HEK293 (cell line): ENCODE measurements around the gene NR1I2.

Experiments used
- CTCF ChIA-PET: fragments of 350-600 bp; formaldehyde crosslinking; extraction: SDS; loops from one replicate; lab custom pipeline; 2021; ENCODE audit warnings: antibody characterized with exemption; lab: Yijun Ruan, JAX
- POLR2A ChIA-PET: fragments of 300-600 bp; formaldehyde crosslinking; extraction: SDS; loops from one replicate; lab custom pipeline; 2020; ENCODE audit warnings: antibody characterized with exemption, inconsistent platforms; lab: Yijun Ruan, JAX
- H3K27ac ChIP-seq: fragments of 200-500 bp; sonication (Bioruptor generic); 2 replicates; pipeline ENCODE4 v1.5.1; 2014; ENCODE audit warnings: low read depth, low read length, control low read depth, inconsistent platforms; ENCODE audit errors: extremely low read depth
- H3K36me3 ChIP-seq, 2 experiments: fragments of 200-500 bp in 1 of 2; sonication (Bioruptor generic) in 1 of 2; 1 replicate in 1 of 2; 2 replicates in 1 of 2; pipeline ENCODE4 v1.5.1; 2014 to 2017; ENCODE audit warnings: inconsistent platforms in 2 of 2, low read length in 2 of 2; ENCODE audit not compliant: control insufficient read depth in 2 of 2, insufficient read depth in 1 of 2
- H3K4me1 ChIP-seq: fragments of 200-500 bp; sonication (Bioruptor generic); 2 replicates; pipeline ENCODE4 v1.5.1; 2014; ENCODE audit warnings: mild to moderate bottlenecking, low read length, inconsistent platforms; ENCODE audit not compliant: control insufficient read depth, insufficient read depth
- H3K4me3 ChIP-seq: 2 replicates; pipeline ENCODE4 v1.5.1; 2011; ENCODE audit warnings: low read depth, mild to moderate bottlenecking, control low read depth, low read length, moderate library complexity
- H3K9me3 ChIP-seq: fragments of 200-500 bp; sonication (Bioruptor generic); 2 replicates; pipeline ENCODE4 v1.5.1; 2014; ENCODE audit warnings: low read depth, low read length, inconsistent platforms; ENCODE audit not compliant: control insufficient read depth, insufficient read depth
- KLF16 ChIP-seq: fragments of 450-650 bp; formaldehyde crosslinking; IDR thresholded peaks from 2 replicates; pipeline ENCODE4 v1.5.1; 2017; ENCODE audit warnings: missing biosample characterization, missing genetic modification characterization
- PBX3 ChIP-seq: sonication (generic); formaldehyde crosslinking; IDR thresholded peaks from 2 replicates; pipeline ENCODE4 v1.8.1; 2022; ENCODE audit warnings: mild to moderate bottlenecking, moderate library complexity, missing genetic modification reagents
- PRDM1 ChIP-seq: fragments of 450-650 bp; formaldehyde crosslinking; IDR thresholded peaks from 2 replicates; pipeline ENCODE4; 2016; ENCODE audit warnings: missing biosample characterization, missing genetic modification characterization
- SCRT2 ChIP-seq: fragments of 450-650 bp; formaldehyde crosslinking; IDR thresholded peaks from 2 replicates; pipeline ENCODE4 v1.5.1; 2016; ENCODE audit warnings: missing biosample characterization, missing genetic modification characterization
- SP3 ChIP-seq: fragments of 450-650 bp; formaldehyde crosslinking; IDR thresholded peaks from 2 replicates; pipeline ENCODE4 v1.5.1; 2016; ENCODE audit warnings: missing biosample characterization, missing genetic modification characterization
- SP7 ChIP-seq: fragments of 450-650 bp; formaldehyde crosslinking; IDR thresholded peaks from 2 replicates; pipeline ENCODE4 v1.5.1; 2016; ENCODE audit warnings: missing biosample characterization, missing genetic modification characterization
- YY2 ChIP-seq: fragments of 450-650 bp; formaldehyde crosslinking; IDR thresholded peaks from 2 replicates; pipeline ENCODE4 v1.5.1; 2016; ENCODE audit warnings: missing biosample characterization, missing genetic modification characterization
- ZBTB1 ChIP-seq: fragments of 450-650 bp; formaldehyde crosslinking; IDR thresholded peaks from 2 replicates; pipeline ENCODE4 v1.5.1; 2016; ENCODE audit warnings: missing biosample characterization, missing genetic modification characterization
- ZBTB48 ChIP-seq: fragments of 450-650 bp; formaldehyde crosslinking; IDR thresholded peaks from 2 replicates; pipeline ENCODE4 v1.5.1; 2016; ENCODE audit warnings: missing biosample characterization, missing genetic modification characterization
- ZFP41 ChIP-seq: fragments of 450-650 bp; formaldehyde crosslinking; IDR thresholded peaks from 2 replicates; pipeline ENCODE4 v1.5.1; 2016; ENCODE audit warnings: missing biosample characterization, missing genetic modification characterization, borderline replicate concordance
- ZNF112 ChIP-seq: fragments of 450-650 bp; formaldehyde crosslinking; IDR thresholded peaks from 2 replicates; pipeline ENCODE4 v1.5.0; 2017; ENCODE audit warnings: missing biosample characterization, missing genetic modification characterization
- ZNF16 ChIP-seq: fragments of 450-650 bp; formaldehyde crosslinking; IDR thresholded peaks from 2 replicates; pipeline ENCODE4 v1.5.1; 2016; ENCODE audit warnings: low read depth, missing biosample characterization, missing genetic modification characterization
- ZNF18 ChIP-seq: fragments of 450-650 bp; formaldehyde crosslinking; IDR thresholded peaks from 2 replicates; pipeline ENCODE4 v1.5.1; 2016; ENCODE audit warnings: missing biosample characterization, missing genetic modification characterization
- ZNF214 ChIP-seq: fragments of 450-650 bp; formaldehyde crosslinking; IDR thresholded peaks from 2 replicates; pipeline ENCODE4 v1.5.1; 2017; ENCODE audit warnings: missing biosample characterization, mild to moderate bottlenecking, missing genetic modification characterization, borderline replicate concordance
- ZNF221 ChIP-seq: fragments of 450-650 bp; formaldehyde crosslinking; IDR thresholded peaks from 2 replicates; pipeline ENCODE4 v1.5.1; 2017; ENCODE audit warnings: missing biosample characterization, missing genetic modification characterization, borderline replicate concordance
- ZNF223 ChIP-seq: fragments of 450-650 bp; formaldehyde crosslinking; IDR thresholded peaks from 2 replicates; pipeline ENCODE4 v1.5.1; 2016; ENCODE audit warnings: missing biosample characterization, missing genetic modification characterization
- ZNF24 ChIP-seq: fragments of 450-650 bp; formaldehyde crosslinking; IDR thresholded peaks from 2 replicates; pipeline ENCODE4 v1.5.1; 2016; ENCODE audit warnings: missing biosample characterization, missing genetic modification characterization
- ZNF266 ChIP-seq: fragments of 450-650 bp; formaldehyde crosslinking; IDR thresholded peaks from 2 replicates; pipeline ENCODE4 v1.5.1; 2016; ENCODE audit warnings: missing biosample characterization, missing genetic modification characterization, low read depth
- ZNF48 ChIP-seq: fragments of 450-650 bp; formaldehyde crosslinking; IDR thresholded peaks from 2 replicates; pipeline ENCODE4 v1.5.1; 2016; ENCODE audit warnings: missing biosample characterization, missing genetic modification characterization
- ZNF529 ChIP-seq: fragments of 450-650 bp; formaldehyde crosslinking; IDR thresholded peaks from 2 replicates; pipeline ENCODE4 v1.5.1; 2017; ENCODE audit warnings: missing genetic modification characterization, missing biosample characterization; ENCODE audit not compliant: insufficient replicate concordance
- ZNF555 ChIP-seq: fragments of 450-650 bp; formaldehyde crosslinking; conservative IDR thresholded peaks from 2 replicates; pipeline ENCODE4 v1.5.1; 2017; ENCODE audit warnings: missing biosample characterization, mild to moderate bottlenecking, missing genetic modification characterization, inconsistent platforms
- ZNF654 ChIP-seq: fragments of 450-650 bp; formaldehyde crosslinking; IDR thresholded peaks from 2 replicates; pipeline ENCODE4 v1.5.1; 2016; ENCODE audit warnings: low read depth, missing biosample characterization, missing genetic modification characterization
- ZNF664 ChIP-seq: fragments of 450-650 bp; formaldehyde crosslinking; IDR thresholded peaks from 2 replicates; pipeline ENCODE4 v1.5.1; 2016; ENCODE audit warnings: missing biosample characterization, missing genetic modification characterization
- ZNF785 ChIP-seq: fragments of 450-650 bp; formaldehyde crosslinking; IDR thresholded peaks from 2 replicates; pipeline ENCODE4 v1.5.1; 2016; ENCODE audit warnings: missing biosample characterization, missing genetic modification characterization
- TF ChIP-seq, protein P1 (sequence below): fragments of 450-650 bp; formaldehyde crosslinking; conservative IDR thresholded peaks from 2 replicates; pipeline ENCODE4 v1.5.1; 2016; ENCODE audit warnings: low read depth, missing biosample characterization, missing genetic modification characterization
- TF ChIP-seq, protein P2 (sequence below): fragments of 450-650 bp; formaldehyde crosslinking; IDR thresholded peaks from 2 replicates; pipeline ENCODE4 v1.5.1; 2017; ENCODE audit warnings: missing biosample characterization, missing genetic modification characterization
- TF ChIP-seq, protein P3 (sequence below): fragments of 450-650 bp; formaldehyde crosslinking; IDR thresholded peaks from 2 replicates; pipeline ENCODE4 v1.5.1; 2016; ENCODE audit warnings: missing biosample characterization, missing genetic modification characterization

NR1I2 gene

DNA sequence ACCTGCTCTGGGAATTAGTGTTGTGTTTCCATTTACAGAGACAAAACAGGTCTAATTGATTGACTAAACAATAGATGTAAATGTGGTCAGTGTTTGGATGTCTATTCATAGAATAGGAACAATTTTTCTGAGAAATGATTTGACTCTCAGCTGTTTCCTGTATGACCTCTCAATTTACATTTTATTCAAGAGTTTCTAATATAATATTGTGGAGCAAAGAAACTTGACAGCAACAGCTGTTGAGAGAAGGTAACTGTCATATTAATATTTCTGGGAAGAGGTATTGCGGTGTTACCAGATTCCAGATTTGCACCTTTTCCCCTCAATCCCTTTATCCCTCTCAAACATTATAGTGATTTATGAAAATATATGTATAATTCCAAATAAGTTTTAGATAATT lies 3.7 kb upstream of the NR1I2 start:
- no peaks in the 10 kb centered on the region for H3K4me1 ChIP-seq
- ChIA-PET POLR2A (no interaction called here), CTCF (no interaction called here)
- TF ChIP-seq ZNF664 (tag by site-specific recombination) (no peak), PRDM1 (tag by site-specific recombination) (no peak), ZNF266 (no peak), SP7 (no peak), ZNF654 (no peak)
- TF ChIP-seq, protein P1, sequence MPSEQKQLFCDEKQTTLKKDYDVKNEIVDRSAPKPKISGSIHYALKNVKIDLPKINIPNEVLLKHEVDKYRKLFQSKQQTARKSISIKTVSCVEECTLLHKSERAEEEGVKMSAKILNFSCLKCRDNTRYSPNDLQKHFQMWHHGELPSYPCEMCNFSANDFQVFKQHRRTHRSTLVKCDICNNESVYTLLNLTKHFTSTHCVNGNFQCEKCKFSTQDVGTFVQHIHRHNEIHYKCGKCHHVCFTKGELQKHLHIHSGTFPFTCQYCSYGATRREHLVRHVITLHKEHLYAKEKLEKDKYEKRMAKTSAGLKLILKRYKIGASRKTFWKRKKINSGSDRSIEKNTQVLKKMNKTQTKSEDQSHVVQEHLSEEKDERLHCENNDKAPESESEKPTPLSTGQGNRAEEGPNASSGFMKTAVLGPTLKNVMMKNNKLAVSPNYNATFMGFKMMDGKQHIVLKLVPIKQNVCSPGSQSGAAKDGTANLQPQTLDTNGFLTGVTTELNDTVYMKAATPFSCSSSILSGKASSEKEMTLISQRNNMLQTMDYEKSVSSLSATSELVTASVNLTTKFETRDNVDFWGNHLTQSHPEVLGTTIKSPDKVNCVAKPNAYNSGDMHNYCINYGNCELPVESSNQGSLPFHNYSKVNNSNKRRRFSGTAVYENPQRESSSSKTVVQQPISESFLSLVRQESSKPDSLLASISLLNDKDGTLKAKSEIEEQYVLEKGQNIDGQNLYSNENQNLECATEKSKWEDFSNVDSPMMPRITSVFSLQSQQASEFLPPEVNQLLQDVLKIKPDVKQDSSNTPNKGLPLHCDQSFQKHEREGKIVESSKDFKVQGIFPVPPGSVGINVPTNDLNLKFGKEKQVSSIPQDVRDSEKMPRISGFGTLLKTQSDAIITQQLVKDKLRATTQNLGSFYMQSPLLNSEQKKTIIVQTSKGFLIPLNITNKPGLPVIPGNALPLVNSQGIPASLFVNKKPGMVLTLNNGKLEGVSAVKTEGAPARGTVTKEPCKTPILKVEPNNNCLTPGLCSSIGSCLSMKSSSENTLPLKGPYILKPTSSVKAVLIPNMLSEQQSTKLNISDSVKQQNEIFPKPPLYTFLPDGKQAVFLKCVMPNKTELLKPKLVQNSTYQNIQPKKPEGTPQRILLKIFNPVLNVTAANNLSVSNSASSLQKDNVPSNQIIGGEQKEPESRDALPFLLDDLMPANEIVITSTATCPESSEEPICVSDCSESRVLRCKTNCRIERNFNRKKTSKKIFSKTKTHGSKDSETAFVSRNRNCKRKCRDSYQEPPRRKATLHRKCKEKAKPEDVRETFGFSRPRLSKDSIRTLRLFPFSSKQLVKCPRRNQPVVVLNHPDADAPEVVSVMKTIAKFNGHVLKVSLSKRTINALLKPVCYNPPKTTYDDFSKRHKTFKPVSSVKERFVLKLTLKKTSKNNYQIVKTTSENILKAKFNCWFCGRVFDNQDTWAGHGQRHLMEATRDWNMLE (tag by site-specific recombination) = no peak
- H3K27ac ChIP-seq = no peak overlapping the region
- no peaks in the 10 kb centered on the region for H3K36me3 ChIP-seq
- no peak overlapping the region for H3K4me3 ChIP-seq
- no peaks in the 10 kb centered on the region for H3K9me3 ChIP-seq

DNA sequence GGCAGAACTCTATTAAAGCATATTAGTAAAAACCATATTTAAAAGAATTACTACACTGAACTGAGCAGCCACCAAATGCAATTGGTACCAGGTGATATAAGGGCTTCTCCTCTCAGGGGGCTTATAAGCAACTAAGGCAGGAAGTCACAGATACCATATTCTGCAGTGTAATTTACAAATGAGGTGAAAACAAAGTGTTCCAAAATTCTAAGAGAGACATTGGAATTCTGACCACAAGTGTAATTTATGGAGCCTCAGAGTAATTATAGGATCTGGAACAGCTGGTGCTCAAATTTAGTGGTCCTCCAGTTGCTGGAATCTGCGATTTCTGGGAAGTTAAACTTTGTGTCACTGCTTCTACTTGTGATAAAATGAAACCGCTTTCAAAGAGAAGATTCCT lies 3.1 kb upstream of the NR1I2 start:
- POLR2A ChIA-PET = no interaction called here

GRCh38 chr3:119779731-119780383 lies 2.0 kb upstream of the NR1I2 start:
- ChIA-PET CTCF (no interaction called here), POLR2A (no interaction called here)
- no peaks in the 10 kb centered on the region for H3K36me3 ChIP-seq
- H3K4me1 ChIP-seq = no peaks in the 10 kb centered on the region
- no peaks in the 10 kb centered on the region for H3K9me3 ChIP-seq
- H3K4me3 ChIP-seq = no peak overlapping the region
- H3K27ac ChIP-seq = no peak overlapping the region
- TF ChIP-seq, protein P2, sequence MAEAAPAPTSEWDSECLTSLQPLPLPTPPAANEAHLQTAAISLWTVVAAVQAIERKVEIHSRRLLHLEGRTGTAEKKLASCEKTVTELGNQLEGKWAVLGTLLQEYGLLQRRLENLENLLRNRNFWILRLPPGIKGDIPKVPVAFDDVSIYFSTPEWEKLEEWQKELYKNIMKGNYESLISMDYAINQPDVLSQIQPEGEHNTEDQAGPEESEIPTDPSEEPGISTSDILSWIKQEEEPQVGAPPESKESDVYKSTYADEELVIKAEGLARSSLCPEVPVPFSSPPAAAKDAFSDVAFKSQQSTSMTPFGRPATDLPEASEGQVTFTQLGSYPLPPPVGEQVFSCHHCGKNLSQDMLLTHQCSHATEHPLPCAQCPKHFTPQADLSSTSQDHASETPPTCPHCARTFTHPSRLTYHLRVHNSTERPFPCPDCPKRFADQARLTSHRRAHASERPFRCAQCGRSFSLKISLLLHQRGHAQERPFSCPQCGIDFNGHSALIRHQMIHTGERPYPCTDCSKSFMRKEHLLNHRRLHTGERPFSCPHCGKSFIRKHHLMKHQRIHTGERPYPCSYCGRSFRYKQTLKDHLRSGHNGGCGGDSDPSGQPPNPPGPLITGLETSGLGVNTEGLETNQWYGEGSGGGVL = no peak
- no peak for TF ChIP-seq ZFP41 (tag by site-specific recombination)
- TF ChIP-seq ZNF18 (tag by site-specific recombination) = no peak
- TF ChIP-seq ZNF48 = no peak
- TF ChIP-seq ZNF555 = no peak
- TF ChIP-seq PBX3 (CRISPR knock-in tag) = no peak
- TF ChIP-seq SCRT2 = no peak

More for the DNA sequence above, 3.1 kb upstream of the NR1I2 start:
- H3K4me3 ChIP-seq = no peak overlapping the region
- H3K27ac ChIP-seq = no peak overlapping the region
- H3K9me3 ChIP-seq = no peaks in the 10 kb centered on the region
- no peaks in the 10 kb centered on the region for H3K36me3 ChIP-seq
- no peaks in the 10 kb centered on the region for H3K4me1 ChIP-seq
- CTCF ChIA-PET = interaction anchor here (0.9 kb wide), 1 partner anchor 29 kb away, joined by 3 read pairs; no protein-coding TSS in a partner anchor
- TF ChIP-seq ZNF112 (tag by site-specific recombination) = no peak
- TF ChIP-seq ZNF16 (tag by site-specific recombination) = no peak
- TF ChIP-seq ZNF223 (tag by site-specific recombination) = no peak
- TF ChIP-seq YY2 (tag by site-specific recombination) = no peak
- TF ChIP-seq ZNF785 (tag by site-specific recombination) = no peak
- no peak for TF ChIP-seq SP3
- no peak for TF ChIP-seq ZNF529 (tag by site-specific recombination)
- TF ChIP-seq ZBTB48 = no peak
- TF ChIP-seq ZNF221 (tag by site-specific recombination) = no peak
- no peak for TF ChIP-seq ZNF24 (tag by site-specific recombination)
- no peak for TF ChIP-seq KLF16 (tag by site-specific recombination)
- TF ChIP-seq, protein P3, sequence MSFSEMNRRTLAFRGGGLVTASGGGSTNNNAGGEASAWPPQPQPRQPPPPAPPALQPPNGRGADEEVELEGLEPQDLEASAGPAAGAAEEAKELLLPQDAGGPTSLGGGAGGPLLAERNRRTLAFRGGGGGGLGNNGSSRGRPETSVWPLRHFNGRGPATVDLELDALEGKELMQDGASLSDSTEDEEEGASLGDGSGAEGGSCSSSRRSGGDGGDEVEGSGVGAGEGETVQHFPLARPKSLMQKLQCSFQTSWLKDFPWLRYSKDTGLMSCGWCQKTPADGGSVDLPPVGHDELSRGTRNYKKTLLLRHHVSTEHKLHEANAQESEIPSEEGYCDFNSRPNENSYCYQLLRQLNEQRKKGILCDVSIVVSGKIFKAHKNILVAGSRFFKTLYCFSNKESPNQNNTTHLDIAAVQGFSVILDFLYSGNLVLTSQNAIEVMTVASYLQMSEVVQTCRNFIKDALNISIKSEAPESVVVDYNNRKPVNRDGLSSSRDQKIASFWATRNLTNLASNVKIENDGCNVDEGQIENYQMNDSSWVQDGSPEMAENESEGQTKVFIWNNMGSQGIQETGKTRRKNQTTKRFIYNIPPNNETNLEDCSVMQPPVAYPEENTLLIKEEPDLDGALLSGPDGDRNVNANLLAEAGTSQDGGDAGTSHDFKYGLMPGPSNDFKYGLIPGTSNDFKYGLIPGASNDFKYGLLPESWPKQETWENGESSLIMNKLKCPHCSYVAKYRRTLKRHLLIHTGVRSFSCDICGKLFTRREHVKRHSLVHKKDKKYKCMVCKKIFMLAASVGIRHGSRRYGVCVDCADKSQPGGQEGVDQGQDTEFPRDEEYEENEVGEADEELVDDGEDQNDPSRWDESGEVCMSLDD (tag by site-specific recombination) = no peak
- no peak for TF ChIP-seq ZBTB1 (tag by site-specific recombination)
- TF ChIP-seq ZNF214 (tag by site-specific recombination) = no peak
